Activated CD8-positive, alpha-beta memory T cell treated with anti-CD3 and anti-CD28 coated beads for 36 hours (primary cell): ENCODE measurements around the gene NUTF2. TPM values are rescaled to one million over a fixed set of nuclear protein-coding genes. Genes with fewer than 3 reads are reported as not detected.
"Not testable (repeated sequence)": the region's sequence is repeated elsewhere in the genome, so short reads cannot be mapped to it uniquely, and the experiment has no call there.

ENCODE experiments used
- CTCF ChIA-PET: fragments of 350-600 bp; sonication (Branson Sonifier 250); formaldehyde crosslinking; loops from one replicate; lab custom pipeline; 2021; ENCODE audit warnings: antibody characterized with exemption; lab: Charles Lee
- POLR2A ChIA-PET: fragments of 350-600 bp; sonication (Branson Sonifier 250); formaldehyde crosslinking; loops from one replicate; lab custom pipeline; 2021; ENCODE audit warnings: antibody characterized with exemption; lab: Charles Lee
- total RNA-seq, 2 experiments: library from RNA; stranded (reverse); gene quantifications; one replicate each; pipeline ENCODE4 v1.2.3, GENCODE V29; 2021

The NUTF2 gene
- total RNA-seq, 2 experiments from 2014 or later, result 176 to 179 TPM

GRCh38 chr16:67888331-67888730 lies 41.6 kb downstream of the NUTF2 start:
- ChIA-PET CTCF (interaction anchor here (1.2 to 1.3 kb wide), 2 partner anchors 40 to 46 kb away, joined by 3 to 4 read pairs; no protein-coding TSS in a partner anchor), POLR2A (no interaction called here)

- ChIA-PET POLR2A (no interaction called here), CTCF (interaction anchor here (0.7 to 4.1 kb wide), 8 partner anchors 9 to 371 kb away, joined by 3 to 20 read pairs (median 3); partner anchors contain the start of genes NRN1L and PSMB10)
These were observed 45.6 kb downstream of the NUTF2 start for GRCh38 chr16:67892375-67892774.

- ChIA-PET CTCF (interaction anchor here (0.7 to 4.1 kb wide), 8 partner anchors 9 to 372 kb away, joined by 3 to 20 read pairs (median 3); partner anchors contain the start of genes NRN1L and PSMB10), POLR2A (no interaction called here)
These were observed 46.4 kb downstream of the NUTF2 start, which contains the start of gene PSKH1 for GRCh38 chr16:67892899-67893742. PSKH1 (plus strand) TSS chr16:67893254; CDS start chr16:67908750, 15,496 bp downstream.

- CTCF ChIA-PET, result interaction anchor here (0.6 to 4.1 kb wide), 2 partner anchors 10 to 78 kb away, joined by 3 to 20 read pairs; partner anchors contain the start of gene NRN1L
- POLR2A ChIA-PET, result no interaction called here
These were observed 47.1 kb downstream of the NUTF2 start for GRCh38 chr16:67893743-67894399.

- POLR2A ChIA-PET, result no interaction called here
- CTCF ChIA-PET, result interaction anchor here (0.6 to 2.1 kb wide), 6 partner anchors 10 to 126 kb away, joined by 3 to 8 read pairs (median 4); no protein-coding TSS in a partner anchor
These were observed 50.5 kb downstream of the NUTF2 start for GRCh38 chr16:67897231-67897630.

- ChIA-PET POLR2A (no interaction called here), CTCF (interaction anchor here (1.3 kb wide), 1 partner anchor 85 kb away, joined by 3 read pairs; no protein-coding TSS in a partner anchor)
These were observed 55.0 kb downstream of the NUTF2 start for GRCh38 chr16:67901734-67902133.

- CTCF ChIA-PET, result interaction anchor here (1.3 kb wide), 1 partner anchor 86 kb away, joined by 3 read pairs; no protein-coding TSS in a partner anchor
- POLR2A ChIA-PET, result no interaction called here
These were observed 56.1 kb downstream of the NUTF2 start for GRCh38 chr16:67902831-67903230.

- ChIA-PET CTCF (interaction anchor here (1.1 to 1.4 kb wide), 3 partner anchors 10 to 28 kb away, joined by 3 to 4 read pairs (median 3); no protein-coding TSS in a partner anchor), POLR2A (interaction anchor here (0.7 kb wide), 2 partner anchors 35 to 97 kb away, joined by 3 to 5 read pairs; no protein-coding TSS in a partner anchor)
These were observed 60.9 kb downstream of the NUTF2 start for GRCh38 chr16:67907397-67908180.

GRCh38 chr16:67909056-67909742 lies 62.5 kb downstream of the NUTF2 start:
- CTCF ChIA-PET, result interaction anchor here (0.7 to 0.9 kb wide), 3 partner anchors 19 to 25 kb away, joined by 3 read pairs; no protein-coding TSS in a partner anchor
- POLR2A ChIA-PET, result interaction anchor here (0.5 kb wide), 1 partner anchor 106 kb away, joined by 3 read pairs; no protein-coding TSS in a partner anchor

- CTCF ChIA-PET, result interaction anchor here (0.8 kb wide), 1 partner anchor 18 kb away, joined by 3 read pairs; the partner anchor contains the start of gene PSKH1
- POLR2A ChIA-PET, result no interaction called here
These were observed 63.4 kb downstream of the NUTF2 start for GRCh38 chr16:67910158-67910557.

GRCh38 chr16:67914758-67915495 lies 68.2 kb downstream of the NUTF2 start:
- POLR2A ChIA-PET, result no interaction called here

GRCh38 chr16:67915496-67915769 lies 68.7 kb downstream of the NUTF2 start:
- POLR2A ChIA-PET, result not testable (repeated sequence)
- CTCF ChIA-PET, result interaction anchor here (1.7 kb wide), 1 partner anchor 32 kb away, joined by 8 read pairs; no protein-coding TSS in a partner anchor

More at GRCh38 chr16:67914758-67915495, 68.2 kb downstream of the NUTF2 start:
- CTCF ChIA-PET, result interaction anchor here (1.7 kb wide), 1 partner anchor 31 kb away, joined by 8 read pairs; no protein-coding TSS in a partner anchor

- CTCF ChIA-PET, result interaction anchor here (1.3 to 1.7 kb wide), 2 partner anchors 9 to 32 kb away, joined by 4 to 8 read pairs; no protein-coding TSS in a partner anchor
These were observed 69.3 kb downstream of the NUTF2 start for GRCh38 chr16:67915831-67916723.

GRCh38 chr16:67917140-67917851 lies 70.6 kb downstream of the NUTF2 start:
- CTCF ChIA-PET, result interaction anchor here (0.8 to 1.5 kb wide), 5 partner anchors 8 to 123 kb away, joined by 3 to 6 read pairs (median 4); partner anchors contain the start of gene NRN1L
- POLR2A ChIA-PET, result interaction anchor here (0.6 kb wide), 1 partner anchor 362 kb away, joined by 3 read pairs; no protein-coding TSS in a partner anchor

More at GRCh38 chr16:67915831-67916723, 69.3 kb downstream of the NUTF2 start:
- POLR2A ChIA-PET, result no interaction called here

- ChIA-PET CTCF (interaction anchor here (0.8 to 1.5 kb wide), 5 partner anchors 11 to 123 kb away, joined by 3 to 6 read pairs (median 4); partner anchors contain the start of gene NRN1L), POLR2A (interaction anchor here (0.6 to 1.0 kb wide), 3 partner anchors 23 to 362 kb away, joined by 3 read pairs; partner anchors contain the start of genes RANBP10 and TSNAXIP1)
These were observed 71.1 kb downstream of the NUTF2 start for GRCh38 chr16:67917852-67918236.
